ENCODE measurements around the gene ZG16B. TPM values are rescaled to one million over a fixed set of nuclear protein-coding genes. Genes with fewer than 3 reads are reported as not detected.

The ZG16B gene
- total RNA-seq, 2 experiments from 2014 or later, result 8.8 to 9.8 TPM

Other genes starting within 250 kb of the ZG16B start
- gene KCTD5, start 147.8 kb upstream of the ZG16B start, total RNA-seq, result 10 to 100 TPM; 35.9 to 39.8 TPM
- gene PRSS27, start 110.1 kb upstream of the ZG16B start, total RNA-seq, result 1 to 10 TPM; 1.6 to 1.8 TPM
- 100 to 1,000 TPM; 520 to 539 TPM for gene SRRM2, start 77.7 kb upstream of the ZG16B start, total RNA-seq
- 100 to 1,000 TPM; 141 to 150 TPM for gene ELOB, start 53.0 kb upstream of the ZG16B start, total RNA-seq
- gene PRSS33, start 42.7 kb upstream of the ZG16B start, total RNA-seq, result not detected
- gene PRSS41, start 31.8 kb upstream of the ZG16B start, total RNA-seq, result not detected
- 1 to 10 TPM; 3.0 to 4.0 TPM for gene PRSS21, start 13.1 kb upstream of the ZG16B start, total RNA-seq
- gene PRSS22, start 27.9 kb downstream of the ZG16B start, total RNA-seq, result not detected
- gene FLYWCH2, start 52.9 kb downstream of the ZG16B start, total RNA-seq, result 10 to 100 TPM; 19.4 to 20.5 TPM
- gene FLYWCH1, start 81.6 kb downstream of the ZG16B start, total RNA-seq, result 10 to 100 TPM; 75.2 to 80.8 TPM
- gene KREMEN2, start 134.0 kb downstream of the ZG16B start, total RNA-seq, result not detected
- gene PAQR4, start 139.0 kb downstream of the ZG16B start, total RNA-seq, result 10 to 100 TPM; 50.0 to 52.3 TPM
- gene PKMYT1, start 150.1 kb downstream of the ZG16B start, total RNA-seq, result 100 to 1,000 TPM; 118 to 124 TPM
- under 1 TPM; 0.23 to 0.28 TPM for gene CLDN9, start 182.6 kb downstream of the ZG16B start, total RNA-seq
- not detected for gene CLDN6, start 187.9 kb downstream of the ZG16B start, total RNA-seq
- 1 to 10 TPM; 6.1 to 7.5 TPM for gene TNFRSF12A, start 190.1 kb downstream of the ZG16B start, total RNA-seq
- 10 to 100 TPM; 37.0 to 43.3 TPM for gene HCFC1R1, start 193.6 kb downstream of the ZG16B start, total RNA-seq
- gene THOC6, start 193.7 kb downstream of the ZG16B start, total RNA-seq, result 10 to 100 TPM; 42.4 TPM
- 1 to 10 TPM; 1.4 to 1.9 TPM for gene BICDL2, start 206.6 kb downstream of the ZG16B start, total RNA-seq
- 100 to 1,000 TPM; 112 to 117 TPM for gene MMP25, start 216.3 kb downstream of the ZG16B start, total RNA-seq
- 1,000 to 10,000 TPM; 4,131 to 4,213 TPM for gene IL32, start 235.3 kb downstream of the ZG16B start, total RNA-seq